Parathyroid adenoma (tissue), 2 donors: ENCODE results near the gene APBA1.

Experiments used
- H2AFZ ChIP-seq: fragments of 300-600 bp; sonication (generic); one replicate; pipeline ENCODE4 v1.7.0; 2017; ENCODE audit warnings: antibody characterized with exemption, mild to moderate bottlenecking
- H3K27ac ChIP-seq: fragments of 300-600 bp; sonication (generic); one replicate; pipeline ENCODE4 v1.7.0; 2017
- H3K27me3 ChIP-seq: fragments of 300-600 bp; sonication (generic); one replicate; pipeline ENCODE4 v1.7.0; 2017; ENCODE audit warnings: low read length; ENCODE audit not compliant: control insufficient read depth, insufficient read depth
- H3K36me3 ChIP-seq: fragments of 300-600 bp; sonication (generic); one replicate; pipeline ENCODE4 v1.7.0; 2017; ENCODE audit warnings: low read length; ENCODE audit not compliant: control insufficient read depth, insufficient read depth
- H3K4me1 ChIP-seq: fragments of 300-600 bp; sonication (generic); one replicate; pipeline ENCODE4 v1.7.0; 2017; ENCODE audit warnings: control low read depth
- H3K4me2 ChIP-seq: fragments of 300-600 bp; sonication (generic); one replicate; pipeline ENCODE4 v1.7.0; 2017; ENCODE audit warnings: low read length
- H3K4me3 ChIP-seq: fragments of 300-600 bp; sonication (generic); one replicate; pipeline ENCODE4 v1.7.0; 2017; ENCODE audit warnings: low read depth, low read length
- H3K79me2 ChIP-seq: fragments of 300-600 bp; sonication (generic); one replicate; pipeline ENCODE4 v1.7.0; 2017; ENCODE audit warnings: control low read depth
- H3K9ac ChIP-seq: fragments of 300-600 bp; sonication (generic); one replicate; pipeline ENCODE4 v1.7.0; 2017; ENCODE audit warnings: mild to moderate bottlenecking
- H3K9me3 ChIP-seq: fragments of 300-600 bp; sonication (generic); one replicate; pipeline ENCODE4 v1.7.0; 2017; ENCODE audit warnings: low read length; ENCODE audit not compliant: control insufficient read depth
- TF ChIP-seq, protein P1 (sequence below): fragments of 300-600 bp; sonication (generic); IDR thresholded peaks from one replicate; pipeline ENCODE4 v1.7.0; 2017; ENCODE audit warnings: antibody characterized with exemption, mild to moderate bottlenecking
- donor health status: primary hyperparathyroidism.

Gene APBA1

GRCh38 chr9:69471433-69471832, 200.7 kb downstream of the APBA1 start:
- H3K9me3 ChIP-seq, result no peaks in the 10 kb centered on the region
- no peak overlapping the region for H2AFZ ChIP-seq
- no peak overlapping the region for H3K4me2 ChIP-seq
- no peaks in the 10 kb centered on the region for H3K4me1 ChIP-seq
- no peak overlapping the region for H3K9ac ChIP-seq
- H3K36me3 ChIP-seq, result no peaks in the 10 kb centered on the region
- no peak overlapping the region for H3K27ac ChIP-seq
- TF ChIP-seq, protein P1, sequence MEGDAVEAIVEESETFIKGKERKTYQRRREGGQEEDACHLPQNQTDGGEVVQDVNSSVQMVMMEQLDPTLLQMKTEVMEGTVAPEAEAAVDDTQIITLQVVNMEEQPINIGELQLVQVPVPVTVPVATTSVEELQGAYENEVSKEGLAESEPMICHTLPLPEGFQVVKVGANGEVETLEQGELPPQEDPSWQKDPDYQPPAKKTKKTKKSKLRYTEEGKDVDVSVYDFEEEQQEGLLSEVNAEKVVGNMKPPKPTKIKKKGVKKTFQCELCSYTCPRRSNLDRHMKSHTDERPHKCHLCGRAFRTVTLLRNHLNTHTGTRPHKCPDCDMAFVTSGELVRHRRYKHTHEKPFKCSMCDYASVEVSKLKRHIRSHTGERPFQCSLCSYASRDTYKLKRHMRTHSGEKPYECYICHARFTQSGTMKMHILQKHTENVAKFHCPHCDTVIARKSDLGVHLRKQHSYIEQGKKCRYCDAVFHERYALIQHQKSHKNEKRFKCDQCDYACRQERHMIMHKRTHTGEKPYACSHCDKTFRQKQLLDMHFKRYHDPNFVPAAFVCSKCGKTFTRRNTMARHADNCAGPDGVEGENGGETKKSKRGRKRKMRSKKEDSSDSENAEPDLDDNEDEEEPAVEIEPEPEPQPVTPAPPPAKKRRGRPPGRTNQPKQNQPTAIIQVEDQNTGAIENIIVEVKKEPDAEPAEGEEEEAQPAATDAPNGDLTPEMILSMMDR, result no peak
- no peaks in the 10 kb centered on the region for H3K79me2 ChIP-seq
- H3K4me3 ChIP-seq, result no peak overlapping the region
- H3K27me3 ChIP-seq, result no peaks in the 10 kb centered on the region

DNA sequence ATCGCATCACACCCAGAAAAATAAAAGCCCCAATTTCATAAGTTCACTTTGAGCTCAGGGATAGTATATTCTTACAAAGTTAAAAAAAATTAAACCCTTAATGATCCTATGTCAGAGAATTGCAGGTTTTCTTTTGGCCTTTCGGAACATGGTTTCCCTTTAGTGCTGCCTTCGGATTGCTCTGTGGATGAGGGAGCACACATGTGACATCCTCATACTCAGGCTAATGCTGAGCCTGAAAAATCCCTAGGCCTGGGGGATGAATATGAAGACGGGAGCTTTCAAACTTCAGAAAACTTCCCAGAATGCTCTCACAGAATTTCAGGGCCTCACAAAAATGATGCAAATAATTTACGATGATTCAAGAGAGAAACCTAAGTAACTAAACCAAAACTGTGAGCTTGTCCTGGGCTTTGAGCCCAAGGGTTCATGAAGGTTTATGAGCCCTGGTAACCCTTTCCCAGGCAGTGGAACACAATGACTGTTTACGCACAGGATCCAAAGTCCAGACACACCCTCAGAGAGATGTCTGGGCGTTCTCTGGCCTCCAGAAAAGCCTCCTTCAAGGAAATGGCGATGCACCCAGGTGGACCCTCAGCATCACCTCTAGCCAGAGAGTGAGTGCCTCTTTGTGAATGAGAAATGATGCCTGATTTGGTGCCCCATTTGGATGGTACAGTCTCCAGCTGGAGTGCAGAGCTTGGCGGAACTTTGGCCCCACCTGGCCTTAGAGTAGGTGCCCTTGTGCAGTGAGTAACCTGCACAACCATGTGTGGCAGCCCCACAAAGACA, 201.8 kb downstream of the APBA1 start:
- no peak overlapping the region for H3K9ac ChIP-seq
- H3K27ac ChIP-seq, result no peak overlapping the region
- no peak overlapping the region for H3K4me3 ChIP-seq
- H3K36me3 ChIP-seq, result no peaks in the 10 kb centered on the region
- H2AFZ ChIP-seq, result no peak overlapping the region
- H3K79me2 ChIP-seq, result no peaks in the 10 kb centered on the region
- H3K4me1 ChIP-seq, result no peaks in the 10 kb centered on the region
- no peaks in the 10 kb centered on the region for H3K27me3 ChIP-seq
- TF ChIP-seq, protein P1, result no peak
- no peaks in the 10 kb centered on the region for H3K9me3 ChIP-seq
- H3K4me2 ChIP-seq, result no peak overlapping the region

DNA sequence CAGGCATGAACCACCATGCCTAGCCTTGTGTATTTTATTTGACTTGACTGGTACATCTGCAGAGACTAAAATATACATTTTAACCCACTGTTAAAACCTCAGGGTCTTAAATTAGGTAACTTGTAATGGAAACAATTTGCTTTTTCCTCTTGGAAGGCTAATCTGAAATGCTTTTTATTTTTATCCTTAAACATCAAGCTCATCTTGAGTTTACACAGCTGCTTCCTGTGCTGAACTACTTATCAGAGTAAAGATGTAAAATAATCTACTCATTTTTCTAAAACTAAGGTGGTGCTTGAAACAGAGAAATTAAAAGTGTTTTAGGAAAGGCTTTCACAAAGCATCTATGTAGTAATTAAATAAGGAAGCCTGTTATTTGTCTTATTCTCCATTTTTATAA, 203.0 kb downstream of the APBA1 start:
- no peaks in the 10 kb centered on the region for H3K27me3 ChIP-seq
- no peak overlapping the region for H3K27ac ChIP-seq
- H3K9ac ChIP-seq, result no peak overlapping the region
- no peaks in the 10 kb centered on the region for H3K4me1 ChIP-seq
- no peak overlapping the region for H3K4me2 ChIP-seq
- no peak overlapping the region for H3K4me3 ChIP-seq
- no peaks in the 10 kb centered on the region for H3K9me3 ChIP-seq
- no peak overlapping the region for H2AFZ ChIP-seq
- TF ChIP-seq, protein P1, result no peak
- H3K79me2 ChIP-seq, result no peaks in the 10 kb centered on the region
- H3K36me3 ChIP-seq, result no peaks in the 10 kb centered on the region

DNA sequence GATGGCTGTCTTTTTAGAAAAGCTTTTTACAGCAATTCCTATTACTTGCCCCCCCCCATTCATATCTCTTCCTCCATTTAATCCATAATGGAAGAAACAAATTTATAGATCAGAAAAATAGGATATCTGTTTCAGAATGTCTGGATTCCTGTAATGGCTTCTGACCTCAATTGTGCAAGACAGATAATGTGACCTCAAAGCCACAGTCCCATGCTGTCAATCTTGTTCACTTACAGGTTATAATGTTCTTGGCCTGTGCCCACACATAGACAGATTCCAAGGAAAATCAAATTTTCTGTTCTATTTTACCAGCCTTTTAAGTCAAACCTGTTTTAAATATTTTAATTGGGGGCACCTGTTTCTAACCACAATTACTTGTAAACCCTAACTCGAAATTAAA, 203.8 kb downstream of the APBA1 start:
- Histone ChIP-seq H3K79me2 (no peaks in the 10 kb centered on the region), H2AFZ (no peak overlapping the region), H3K9me3 (no peaks in the 10 kb centered on the region), H3K9ac (no peak overlapping the region), H3K4me2 (no peak overlapping the region), H3K4me1 (no peaks in the 10 kb centered on the region), H3K27me3 (no peaks in the 10 kb centered on the region), H3K4me3 (no peak overlapping the region), H3K27ac (no peak overlapping the region), H3K36me3 (no peaks in the 10 kb centered on the region)
- TF ChIP-seq, protein P1, result no peak

GRCh38 chr9:69466151-69466550, 206.0 kb downstream of the APBA1 start:
- Histone ChIP-seq H3K9me3 (no peaks in the 10 kb centered on the region), H3K36me3 (no peaks in the 10 kb centered on the region)
- TF ChIP-seq, protein P1, result no peak

More at GRCh38 chr9:69466151-69466550, 206.0 kb downstream of the APBA1 start:
- Histone ChIP-seq H2AFZ (no peak overlapping the region), H3K4me3 (no peak overlapping the region), H3K27ac (no peak overlapping the region), H3K27me3 (no peaks in the 10 kb centered on the region), H3K79me2 (no peaks in the 10 kb centered on the region), H3K4me2 (no peak overlapping the region), H3K9ac (no peak overlapping the region), H3K4me1 (no peaks in the 10 kb centered on the region)
